Retina (tissue), 1 donor: ENCODE results near the gene SYNPO2.

Experiments
- DNase-seq: peaks from one replicate; pipeline ENCODE4 v3.0.0-alpha.2; 2016

Gene SYNPO2

DNA sequence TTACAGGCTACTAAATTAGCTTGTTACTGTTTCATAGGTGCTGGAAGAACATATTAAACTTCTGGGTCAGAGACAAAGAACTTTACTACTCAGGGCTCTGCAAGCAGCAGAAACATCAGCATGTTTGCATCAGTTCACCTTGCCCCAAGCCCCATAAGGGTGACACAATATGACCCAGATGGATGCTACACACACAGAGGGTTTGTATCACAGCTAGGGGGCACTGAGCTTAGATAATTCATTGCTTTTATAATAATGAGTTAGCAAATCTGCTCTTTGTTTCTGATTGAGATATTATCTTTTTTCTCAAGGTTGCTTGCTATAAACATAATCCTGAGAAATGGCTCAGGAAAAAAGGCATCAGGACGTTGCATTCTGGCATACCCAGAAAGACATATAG is 4.8 kb upstream of the SYNPO2 start:
- DNase-seq = no peak

DNA sequence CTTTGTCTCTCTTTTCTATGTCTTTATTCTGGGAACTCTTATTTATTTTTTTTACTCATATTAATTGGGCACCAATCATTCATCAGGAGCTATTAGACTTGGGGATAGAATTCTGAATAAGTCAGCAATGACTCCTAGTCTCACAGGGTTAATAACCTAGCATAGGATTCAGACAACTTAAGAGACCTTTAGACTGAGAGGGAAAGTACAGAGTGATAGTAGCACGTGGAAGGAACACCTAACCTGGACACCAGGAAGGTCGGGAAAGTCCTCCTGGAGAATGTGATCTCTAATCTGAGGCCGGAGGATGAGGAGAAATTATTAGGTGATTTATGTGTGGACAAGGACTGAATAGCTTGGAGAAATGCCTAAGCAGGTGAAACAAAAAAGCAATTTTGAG is 3.9 kb upstream of the SYNPO2 start:
- DNase-seq = no peak

DNA sequence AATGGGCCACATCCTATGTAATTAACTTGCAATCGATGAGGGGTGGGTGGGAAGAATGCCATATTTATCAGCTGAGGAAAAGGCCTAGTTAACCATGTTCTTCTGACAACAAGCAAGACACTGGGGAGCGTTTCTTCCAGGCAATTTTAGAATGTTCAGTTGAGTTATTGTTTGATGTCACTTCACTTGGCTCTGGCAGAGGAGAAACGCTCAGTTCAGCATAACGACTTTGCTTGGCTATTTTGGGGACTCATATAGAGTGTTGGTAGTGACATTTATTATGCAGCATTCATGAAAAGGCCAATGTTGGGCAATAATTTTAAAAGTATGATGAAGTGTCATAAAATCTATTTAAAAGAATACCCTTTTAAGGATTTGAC is 648 bp downstream of the SYNPO2 start:
- DNase-seq = no peak

DNA sequence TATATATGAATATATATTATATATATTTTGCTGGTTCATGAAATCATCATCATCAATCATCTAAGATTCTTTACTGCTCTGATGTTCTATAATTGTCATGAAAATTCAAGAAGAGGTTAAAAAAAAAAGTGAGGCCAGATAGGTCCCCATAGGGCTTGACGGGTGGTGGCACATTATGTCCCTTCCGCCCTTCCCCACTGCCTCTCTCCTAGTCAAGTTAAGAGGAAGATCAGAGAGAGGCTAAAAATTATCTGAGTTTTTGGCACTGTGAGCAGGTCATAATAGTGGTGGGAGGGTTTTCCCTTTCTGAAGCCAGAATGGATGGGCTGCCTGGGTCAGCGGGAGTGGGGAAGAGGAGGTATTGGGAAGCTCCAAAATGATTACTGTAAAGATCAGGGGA is 5.4 kb downstream of the SYNPO2 start:
- DNase-seq = no peak

DNA sequence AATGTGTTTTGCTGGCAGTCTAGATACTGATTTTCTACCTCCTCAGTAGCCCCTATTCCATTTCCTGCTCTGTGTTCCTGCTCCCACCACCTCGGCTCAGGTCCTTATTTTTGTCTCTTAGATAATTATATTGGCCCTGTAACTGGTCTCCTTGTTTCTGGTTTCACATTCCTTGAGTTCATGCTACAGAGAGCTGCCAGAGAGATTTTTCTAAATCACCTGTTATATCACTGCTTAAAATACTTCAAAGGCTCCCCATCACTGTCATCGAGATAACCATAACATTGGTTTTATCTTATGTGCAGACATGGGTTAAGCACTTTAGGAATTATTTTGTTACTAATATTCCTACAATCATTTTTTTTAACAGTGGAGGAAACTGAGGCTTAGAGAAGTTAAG is 9.6 kb downstream of the SYNPO2 start:
- no peak for DNase-seq

DNA sequence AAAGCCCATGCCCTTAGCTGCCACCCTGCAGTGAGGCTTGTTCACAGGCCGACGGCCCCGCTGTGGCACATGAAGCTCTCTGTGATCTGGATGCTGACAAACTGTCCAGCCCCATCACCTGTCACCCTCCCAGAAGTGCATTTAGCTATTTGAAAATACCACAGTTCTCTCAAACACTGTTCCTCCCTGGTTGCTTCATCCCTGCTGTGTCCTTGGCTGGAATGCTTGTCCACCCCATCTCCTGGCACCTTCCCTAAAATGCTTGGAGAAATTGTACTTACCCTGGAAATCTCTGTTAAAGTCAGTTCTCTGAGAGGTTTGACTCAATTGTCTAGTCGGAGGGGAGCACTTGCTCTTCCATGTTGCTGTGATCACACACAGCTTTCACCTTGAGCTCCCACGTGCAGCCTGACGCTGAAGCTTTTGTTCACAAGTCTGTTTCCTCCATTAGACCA is 10.1 kb downstream of the SYNPO2 start:
- DNase-seq = peak; percentile 31

DNA sequence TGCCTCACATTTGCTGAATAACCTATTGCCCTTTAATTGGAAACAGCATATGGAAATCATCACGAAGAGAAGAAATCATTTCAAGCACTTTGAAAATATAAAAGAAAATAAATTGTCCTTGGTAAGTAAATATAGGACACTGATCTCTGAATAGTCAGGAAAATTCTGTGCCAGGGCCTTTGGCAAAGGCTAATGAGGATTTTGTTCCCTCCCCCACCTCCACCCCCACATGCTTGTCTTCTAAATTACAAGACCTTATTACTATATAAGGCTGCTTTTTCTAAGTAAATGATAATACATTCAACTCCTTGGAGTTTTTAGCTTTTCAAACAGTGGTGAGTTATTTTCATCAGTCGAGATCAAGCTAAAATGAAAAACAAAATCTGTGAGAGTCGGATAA is 15.8 kb downstream of the SYNPO2 start:
- no peak for DNase-seq

DNA sequence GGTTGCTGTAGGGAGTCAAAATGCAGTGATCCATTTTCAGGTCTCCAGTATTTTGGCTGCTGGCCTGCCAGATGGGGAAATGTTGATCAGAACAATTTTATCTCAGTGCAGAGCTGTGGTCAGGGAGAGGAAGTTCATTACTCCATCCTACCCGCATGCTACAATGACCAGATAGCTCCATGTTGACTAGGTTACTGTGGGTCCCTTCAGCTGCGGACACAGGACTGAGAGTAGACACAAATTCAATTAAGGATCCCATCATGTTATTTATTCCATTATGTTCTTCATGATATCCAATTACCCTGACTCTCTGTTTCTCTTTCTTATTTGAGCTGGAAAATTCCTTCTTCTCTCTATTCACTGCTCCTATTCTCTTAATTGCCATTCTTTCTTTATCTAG is 16.3 kb downstream of the SYNPO2 start:
- DNase-seq = no peak

DNA sequence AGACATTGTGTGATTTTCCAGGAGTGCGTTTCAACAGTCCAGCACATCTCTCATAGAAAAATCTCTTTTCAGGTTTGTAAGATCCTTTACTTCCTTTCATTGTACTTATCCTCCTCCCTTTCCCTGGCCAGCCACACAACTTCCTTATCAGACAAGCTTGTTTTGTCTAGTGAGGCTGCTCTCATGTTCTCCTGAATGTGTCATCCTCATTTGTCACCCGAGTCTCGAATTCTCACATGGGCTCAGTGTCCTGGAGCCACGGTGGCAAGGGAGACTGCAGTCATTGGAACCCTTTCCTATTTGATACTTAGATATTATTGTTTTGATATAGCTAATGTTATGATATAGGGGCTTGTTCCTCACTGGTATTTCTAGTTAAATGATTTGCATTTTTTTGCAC is 16.9 kb downstream of the SYNPO2 start:
- no peak for DNase-seq

DNA sequence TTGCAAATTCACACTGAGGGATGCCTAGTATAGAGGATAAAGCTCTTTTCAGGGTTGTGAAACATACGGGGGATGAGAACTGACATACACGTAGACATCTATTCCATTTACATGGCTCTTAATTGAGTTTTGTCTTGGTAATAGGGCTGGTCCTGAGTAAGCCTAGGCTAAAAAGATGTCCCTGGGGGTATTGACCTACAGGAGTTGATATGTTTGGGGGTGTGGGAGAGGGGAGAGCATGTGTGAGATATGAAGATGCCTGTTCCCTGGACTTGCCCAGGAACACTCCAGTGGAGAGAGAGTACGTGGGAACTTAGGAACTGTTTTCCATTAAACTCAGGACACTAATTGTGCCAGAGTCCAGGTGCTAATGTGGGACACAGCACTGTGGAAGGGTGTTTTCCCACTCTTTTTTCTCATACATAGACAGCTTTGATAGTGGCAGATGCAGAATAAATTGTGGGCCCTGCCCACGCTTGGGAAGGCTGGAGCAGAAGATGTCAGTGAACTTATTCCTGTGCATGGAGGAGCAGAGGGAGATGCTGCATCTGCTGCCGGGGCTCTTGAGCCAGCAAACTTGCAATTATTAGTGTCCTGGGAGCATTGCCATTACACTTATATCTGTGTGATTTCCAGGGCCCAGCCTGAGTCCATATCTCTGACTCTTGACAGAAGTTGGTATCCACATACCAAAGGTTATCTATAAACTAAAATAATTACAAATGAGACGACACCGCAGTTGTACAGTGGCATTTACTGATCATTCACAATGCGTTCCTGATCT is 20.7 kb downstream of the SYNPO2 start:
- DNase-seq = no peak

DNA sequence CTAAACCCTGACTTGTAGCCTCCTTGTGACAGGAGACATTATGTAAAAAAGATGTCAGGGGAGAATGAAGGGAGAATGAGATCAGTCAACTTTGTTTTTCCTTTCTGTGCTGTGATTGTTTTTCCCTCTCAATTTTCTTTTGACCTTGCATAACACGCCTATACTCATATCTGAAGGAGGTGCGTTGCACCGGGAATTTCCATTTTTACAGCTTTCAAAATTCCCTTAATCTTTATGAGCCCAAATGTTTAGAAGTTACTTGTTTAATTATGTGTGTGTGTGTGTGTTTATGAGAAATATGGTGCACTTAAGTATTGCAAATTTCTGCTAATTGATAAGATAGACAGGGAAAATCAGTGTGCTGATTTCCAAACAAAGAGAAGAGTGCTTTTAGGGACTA is 21.6 kb downstream of the SYNPO2 start:
- no peak for DNase-seq

DNA sequence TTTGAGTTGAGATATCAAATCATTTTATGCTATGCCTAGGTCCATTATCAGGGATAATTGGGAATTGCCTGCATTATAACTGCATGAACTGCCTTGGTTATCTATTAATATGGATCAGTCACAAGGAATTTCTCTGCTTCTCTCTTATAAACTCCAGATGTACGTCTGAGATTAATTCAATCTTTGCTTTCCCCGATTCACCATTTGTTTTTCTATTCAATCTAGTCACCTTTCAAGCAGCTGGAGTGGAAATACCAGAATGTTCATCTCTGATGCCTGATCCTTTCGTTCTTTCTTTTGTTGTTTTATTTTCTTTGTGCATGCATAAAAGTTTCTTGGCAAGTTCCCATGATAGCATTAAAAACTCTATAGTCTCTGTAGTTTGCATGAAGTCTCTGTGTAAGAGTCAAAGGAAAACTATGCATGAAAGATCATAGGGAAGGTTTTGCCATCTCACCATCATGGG is 22.6 kb downstream of the SYNPO2 start:
- no peak for DNase-seq

DNA sequence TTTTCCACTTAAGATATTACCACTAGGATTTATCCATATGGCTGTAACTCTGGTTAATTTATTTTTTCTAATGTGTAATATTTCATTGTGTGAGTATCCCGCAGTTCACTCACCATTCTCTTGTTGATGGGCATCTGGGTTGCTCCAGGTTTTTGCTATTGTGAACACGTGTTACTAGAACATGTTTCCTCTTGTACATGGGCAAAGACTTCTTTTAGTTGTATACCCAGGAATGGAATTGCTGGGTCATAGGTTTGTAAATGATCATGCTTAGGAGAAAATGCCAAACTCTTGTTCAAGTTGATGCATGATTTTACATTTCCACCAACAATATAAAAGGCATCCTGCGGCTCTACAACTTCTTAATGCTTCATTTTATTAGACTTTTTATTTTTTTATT is 26.8 kb downstream of the SYNPO2 start:
- DNase-seq = no peak

DNA sequence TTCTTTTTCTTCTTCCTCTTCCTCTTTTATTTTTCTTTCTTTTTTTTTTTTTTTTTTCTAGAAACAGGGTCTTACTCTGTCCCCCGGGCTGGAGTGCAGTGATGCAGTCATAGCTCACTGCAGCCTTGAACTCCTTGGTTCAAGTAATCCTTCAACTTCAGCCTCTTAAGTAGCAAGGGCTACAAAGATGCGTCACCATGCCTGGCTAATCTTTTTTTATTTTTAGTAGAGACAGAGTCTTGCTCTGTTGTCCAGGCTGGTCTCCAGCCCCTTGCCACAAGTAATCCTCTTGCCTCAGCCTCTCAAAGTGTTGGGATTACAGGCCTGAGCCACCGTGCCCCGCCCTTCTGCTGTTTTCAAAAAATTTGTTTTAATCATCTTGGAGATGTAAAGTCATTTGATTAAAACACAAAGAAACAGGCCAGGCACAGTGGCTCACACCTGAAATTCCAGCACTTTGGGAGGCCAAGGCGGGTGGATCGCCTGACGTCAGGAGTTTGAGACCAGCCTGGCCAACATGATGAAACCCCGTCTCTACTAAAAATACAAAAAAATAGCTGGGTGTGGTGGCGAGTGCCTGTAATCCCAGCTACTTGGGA is 28.1 kb downstream of the SYNPO2 start:
- DNase-seq = no peak

DNA sequence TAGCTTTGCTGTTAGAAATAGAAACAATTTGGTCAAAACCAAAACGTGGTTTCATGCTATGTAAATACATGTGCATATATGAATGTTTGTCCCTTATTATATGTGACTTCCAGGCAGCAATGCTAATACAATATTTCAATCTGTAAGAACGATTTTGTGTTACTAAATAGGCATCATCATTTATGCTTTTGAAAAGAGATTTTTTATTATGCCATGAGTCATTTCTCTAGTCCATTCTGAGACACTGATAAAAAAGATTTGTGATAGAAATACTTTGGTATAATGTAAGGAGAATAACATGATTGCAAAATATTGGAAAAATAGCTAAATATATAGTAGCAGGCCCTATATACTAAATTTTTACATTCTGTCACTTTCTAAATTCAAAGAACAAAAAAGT is 28.9 kb downstream of the SYNPO2 start:
- DNase-seq = no peak

DNA sequence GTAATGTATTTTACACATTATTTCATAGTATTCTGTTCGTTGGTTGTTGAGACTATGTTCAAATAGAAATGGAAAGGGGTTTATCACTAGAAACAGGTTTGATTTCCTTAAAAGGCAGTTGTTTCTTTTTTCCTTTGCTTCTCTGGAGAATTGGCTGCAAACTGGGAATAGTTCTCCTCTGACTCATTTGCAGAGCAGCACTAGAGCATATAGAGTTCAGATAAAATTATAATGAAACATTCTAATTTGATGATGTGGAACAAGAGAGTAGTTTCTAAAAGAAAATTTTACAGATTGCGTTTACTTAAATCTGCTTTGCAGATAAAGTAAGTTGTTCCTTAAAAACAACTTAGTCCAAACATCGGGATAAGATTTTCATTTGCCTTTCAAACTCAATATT is 29.7 kb downstream of the SYNPO2 start:
- no peak for DNase-seq

DNA sequence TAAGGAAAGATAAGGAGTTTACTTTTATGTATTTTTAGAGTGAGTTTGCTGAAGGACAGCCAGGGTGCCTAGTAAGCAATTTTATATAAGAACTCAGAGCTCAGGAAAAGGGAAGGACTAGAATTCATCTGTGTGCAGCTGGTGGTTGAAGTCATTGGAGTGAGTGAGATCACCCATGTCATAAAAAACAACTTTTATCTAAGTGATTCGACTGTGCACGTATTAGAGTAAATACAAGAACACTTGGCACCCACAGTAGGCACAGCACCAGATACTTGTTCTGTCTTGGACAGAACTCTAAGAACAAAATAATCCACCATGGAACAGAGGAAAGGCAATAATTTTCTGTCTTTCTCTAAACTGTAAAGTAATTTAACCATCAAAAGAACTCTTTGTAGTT is 31.6 kb downstream of the SYNPO2 start:
- no peak for DNase-seq

DNA sequence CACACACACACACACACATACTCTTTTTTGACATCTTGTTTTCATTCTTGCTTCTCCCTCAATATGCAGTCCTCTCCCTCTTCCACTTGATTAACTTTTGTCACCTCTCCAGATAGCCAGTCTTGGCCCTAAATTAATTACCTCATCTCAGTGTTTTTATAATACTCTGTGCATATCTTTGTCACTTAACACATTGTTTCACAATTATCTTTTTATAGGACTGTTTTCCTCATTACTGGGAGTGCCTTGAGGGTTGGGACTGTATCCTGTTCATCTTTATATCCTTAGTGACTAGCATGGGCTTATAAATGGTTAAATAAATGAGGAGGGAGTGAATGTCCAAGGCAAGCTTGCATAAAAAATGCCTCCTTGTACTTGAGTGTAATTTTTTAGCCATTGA is 33.1 kb downstream of the SYNPO2 start:
- DNase-seq = no peak

DNA sequence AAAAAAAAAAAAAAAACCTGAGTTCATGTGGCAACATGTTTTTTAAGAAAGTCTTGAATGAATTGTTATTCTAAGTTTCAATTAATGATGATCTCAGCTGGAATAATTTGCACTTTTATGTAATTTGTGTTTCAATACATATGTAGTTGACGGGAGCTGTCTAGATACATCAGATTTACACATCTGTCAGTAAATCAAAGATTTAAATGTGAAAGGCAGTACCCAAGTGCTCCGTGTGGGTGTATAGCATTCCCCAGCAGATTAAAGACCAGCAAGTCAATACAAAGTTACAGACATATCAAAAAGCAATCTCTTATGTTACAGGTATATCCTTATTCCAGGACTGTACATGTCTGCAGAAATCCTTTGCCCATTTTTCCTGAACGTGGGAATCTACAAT is 35.2 kb downstream of the SYNPO2 start:
- DNase-seq = no peak

DNA sequence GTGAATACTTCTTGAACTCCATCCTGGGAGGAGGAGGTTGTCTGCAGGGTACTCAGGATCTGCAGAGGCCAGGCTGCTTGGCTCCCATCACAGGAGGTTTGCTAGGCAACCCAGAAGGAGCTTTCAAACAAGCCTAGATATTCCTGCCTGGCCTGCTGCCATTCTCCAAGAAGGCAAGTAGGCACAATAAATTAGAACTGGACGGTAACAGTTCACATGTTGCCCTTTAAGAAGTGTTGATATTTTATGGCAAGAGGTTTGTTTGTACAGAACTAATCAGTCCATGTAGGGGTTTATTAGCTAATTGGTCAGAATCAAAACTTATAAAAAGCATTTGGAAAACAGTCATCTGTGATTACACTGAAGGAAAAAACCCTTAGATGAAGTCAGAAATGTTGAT is 39.3 kb downstream of the SYNPO2 start:
- no peak for DNase-seq

DNA sequence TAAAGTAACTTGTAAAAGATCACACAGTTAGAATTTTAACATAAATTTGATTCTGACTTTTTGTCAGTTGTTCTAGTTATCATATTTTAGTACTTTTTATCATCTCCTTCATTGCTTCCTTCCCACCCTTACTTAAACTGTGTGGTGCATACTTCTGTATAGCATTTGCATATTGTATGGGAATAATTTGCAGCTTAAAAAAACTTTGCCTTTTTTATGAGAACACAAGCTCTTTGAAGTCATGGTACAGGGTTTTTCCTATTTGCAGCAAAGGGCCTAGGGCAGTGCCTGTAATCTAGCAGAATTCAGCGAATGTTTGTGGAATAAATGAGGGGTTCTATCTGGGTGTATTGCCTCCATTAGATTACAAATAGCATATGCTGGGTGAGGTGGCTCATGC is 41.6 kb downstream of the SYNPO2 start:
- DNase-seq = no peak

DNA sequence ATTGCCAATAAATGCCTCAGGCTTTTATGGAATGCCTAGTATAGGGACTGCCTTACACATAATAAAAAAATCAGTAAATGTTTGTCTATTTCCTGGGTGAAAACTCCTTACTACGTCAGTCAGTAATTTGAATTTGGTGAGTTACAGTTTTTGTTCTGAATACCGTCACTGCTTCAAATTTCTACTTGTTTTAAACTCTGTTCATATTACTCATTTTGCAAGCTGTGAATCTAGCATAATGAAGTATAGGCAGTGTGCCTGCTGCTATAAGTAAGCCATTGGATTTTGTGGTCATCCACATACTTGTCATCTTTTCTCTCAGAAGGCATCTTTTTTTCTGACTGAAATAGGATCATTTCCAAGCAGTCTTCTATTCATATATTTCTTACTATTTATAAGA is 43.1 kb downstream of the SYNPO2 start:
- DNase-seq = no peak

DNA sequence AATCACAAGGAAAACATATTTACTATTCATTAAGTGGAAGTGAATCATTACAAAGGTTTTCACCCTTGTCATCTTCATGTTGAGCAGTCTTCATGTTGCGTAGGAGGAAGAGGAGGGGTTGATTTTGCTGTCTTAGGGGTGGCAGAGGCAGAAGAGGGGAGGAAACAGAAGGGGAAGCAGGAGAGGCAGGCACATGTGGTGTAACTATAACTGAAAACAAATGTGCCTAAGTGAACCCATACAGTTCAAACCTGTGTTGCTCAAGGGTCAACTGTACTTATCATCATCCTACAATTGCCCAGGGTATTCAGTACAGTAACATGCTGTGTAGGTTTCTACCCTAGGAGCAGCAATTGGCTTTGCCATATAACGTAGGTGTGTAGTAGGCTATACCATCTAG is 47.2 kb downstream of the SYNPO2 start:
- DNase-seq = no peak

DNA sequence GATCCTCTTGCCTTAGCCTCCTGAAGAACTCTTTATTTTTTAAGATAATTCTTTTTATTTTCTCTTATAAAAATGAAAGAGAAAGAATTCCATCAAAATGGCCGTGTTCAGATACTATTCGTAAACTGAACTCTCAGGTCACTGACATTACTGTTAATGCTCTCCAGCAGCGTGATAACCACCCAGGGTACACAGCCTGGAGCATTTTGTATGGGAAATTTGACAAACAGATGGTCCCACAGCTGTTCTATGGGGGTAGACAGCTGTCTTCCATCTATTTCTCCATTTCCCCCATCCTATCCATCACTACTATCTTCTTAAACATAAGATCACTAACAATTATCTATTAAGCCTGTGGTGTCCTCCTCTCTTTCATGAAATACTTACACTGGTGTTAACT is 47.8 kb downstream of the SYNPO2 start:
- no peak for DNase-seq
